GM23338 (cell line): Measurements from ENCODE around the gene CSF3. TPM values are rescaled to one million over a fixed set of nuclear protein-coding genes. Genes with fewer than 3 reads are reported as not detected.

ENCODE experiments used
- ATAC-seq: fragments of 200-7000 bp; cut with Tn5 transposase; 3 replicates; pipeline ENCODE4 v1.9.1; 2020
- DNase-seq: peaks from one replicate; pipeline ENCODE4 v3.0.0-alpha.2; 2015; ENCODE audit warnings: low spot score
- H2AFZ ChIP-seq: fragments of 200-600 bp; sonication (generic); 2 replicates; pipeline ENCODE4 v1.8.0; 2016; ENCODE audit warnings: antibody characterized with exemption, mild to moderate bottlenecking, moderate library complexity
- H3F3A ChIP-seq: fragments of 200-600 bp; sonication (generic); replicated peaks from 2 replicates; pipeline ENCODE4 v1.8.0; 2017; ENCODE audit warnings: antibody characterized with exemption, mixed run types, low read depth
- H3K27ac ChIP-seq: fragments of 200-600 bp; sonication (generic); 2 replicates; pipeline ENCODE4 v1.6.1; 2016; ENCODE audit warnings: low read depth
- H3K27me3 ChIP-seq: fragments of 200-600 bp; sonication (generic); 2 replicates; pipeline ENCODE4 v1.8.0; 2016; ENCODE audit warnings: mild to moderate bottlenecking, mixed run types, moderate library complexity; ENCODE audit not compliant: insufficient read depth
- H3K36me3 ChIP-seq: fragments of 200-600 bp; sonication (generic); 2 replicates; pipeline ENCODE4 v1.8.0; 2016; ENCODE audit warnings: mild to moderate bottlenecking; ENCODE audit not compliant: insufficient read depth
- H3K4me1 ChIP-seq: fragments of 200-600 bp; sonication (generic); 2 replicates; pipeline ENCODE4 v1.8.0; 2016; ENCODE audit warnings: mild to moderate bottlenecking, moderate library complexity; ENCODE audit not compliant: insufficient read depth
- H3K4me2 ChIP-seq: fragments of 200-600 bp; sonication (generic); 2 replicates; pipeline ENCODE4 v1.7.1; 2017; ENCODE audit warnings: mixed run types
- H3K4me3 ChIP-seq: fragments of 200-600 bp; sonication (generic); 2 replicates; pipeline ENCODE4 v1.6.1; 2016; ENCODE audit warnings: mixed run types
- H3K79me2 ChIP-seq: fragments of 200-600 bp; sonication (generic); replicated peaks from 2 replicates; pipeline ENCODE4 v1.8.0; 2017; ENCODE audit warnings: mild to moderate bottlenecking; ENCODE audit not compliant: insufficient read depth
- H3K9me2 ChIP-seq: fragments of 200-600 bp; sonication (generic); 2 replicates; pipeline ENCODE4 v1.8.0; 2017; ENCODE audit not compliant: insufficient read depth
- H4K20me1 ChIP-seq: fragments of 200-600 bp; sonication (generic); replicated peaks from 2 replicates; pipeline ENCODE4 v1.8.0; 2017; ENCODE audit warnings: mild to moderate bottlenecking; ENCODE audit not compliant: insufficient read depth
- H3K27ac Mint-ChIP-seq: 2 replicates; pipeline ENCODE4 v1.8.0; 2020; ENCODE audit warnings: inconsistent platforms, mild to moderate bottlenecking, moderate library complexity, mixed read lengths
- H3K27me3 Mint-ChIP-seq: 3 replicates; pipeline ENCODE4 v1.8.0; 2022; ENCODE audit warnings: low read depth, mild to moderate bottlenecking, moderate library complexity, mixed read lengths, inconsistent platforms; ENCODE audit not compliant: insufficient read depth, poor library complexity
- H3K36me3 Mint-ChIP-seq: 3 replicates; pipeline ENCODE4 v1.8.0; 2021; ENCODE audit warnings: low read depth, mild to moderate bottlenecking, inconsistent platforms, moderate library complexity, mixed read lengths
- H3K4me1 Mint-ChIP-seq: 3 replicates; pipeline ENCODE4 v1.8.0; 2020; ENCODE audit warnings: mild to moderate bottlenecking, inconsistent platforms, mixed read lengths
- H3K4me3 Mint-ChIP-seq: 3 replicates; pipeline ENCODE4 v1.8.0; 2021; ENCODE audit warnings: moderate library complexity, mild to moderate bottlenecking, inconsistent platforms, mixed read lengths
- H3K9me3 Mint-ChIP-seq: 3 replicates; pipeline ENCODE4 v1.8.0; 2020; ENCODE audit warnings: moderate library complexity, mild to moderate bottlenecking, inconsistent platforms, mixed read lengths
- polyA plus RNA-seq: library from polyadenylated mRNA; unstranded; fragments of >200 nt; fragmentation: Nextera tagmentation; extraction: Ambion mirVana; gene quantifications from 2 replicates; pipeline ENCODE4 v1.2.1, GENCODE V29; 2016
- total RNA-seq: library from RNA; depleted of rRNA; stranded (reverse); fragments of >200 nt; shearing (Covaris generic); gene quantifications from 2 replicates; pipeline ENCODE4 v1.2.3, GENCODE V29; 2014
- TF ChIP-seq, protein P1 (sequence below): IDR thresholded peaks from 2 replicates; pipeline ENCODE4 v1.6.1; 2016; ENCODE audit warnings: antibody characterized with exemption
- TF ChIP-seq, protein P2 (sequence below): fragments of 250-450 bp; sonication (Bioruptor Pico); IDR thresholded peaks from 2 replicates; pipeline ENCODE4 v1.5.0; 2020; ENCODE audit warnings: mild to moderate bottlenecking, moderate library complexity

Gene CSF3
- total and polyA plus RNA-seq, 2 experiments from 2014 or later, result not detected

DNA sequence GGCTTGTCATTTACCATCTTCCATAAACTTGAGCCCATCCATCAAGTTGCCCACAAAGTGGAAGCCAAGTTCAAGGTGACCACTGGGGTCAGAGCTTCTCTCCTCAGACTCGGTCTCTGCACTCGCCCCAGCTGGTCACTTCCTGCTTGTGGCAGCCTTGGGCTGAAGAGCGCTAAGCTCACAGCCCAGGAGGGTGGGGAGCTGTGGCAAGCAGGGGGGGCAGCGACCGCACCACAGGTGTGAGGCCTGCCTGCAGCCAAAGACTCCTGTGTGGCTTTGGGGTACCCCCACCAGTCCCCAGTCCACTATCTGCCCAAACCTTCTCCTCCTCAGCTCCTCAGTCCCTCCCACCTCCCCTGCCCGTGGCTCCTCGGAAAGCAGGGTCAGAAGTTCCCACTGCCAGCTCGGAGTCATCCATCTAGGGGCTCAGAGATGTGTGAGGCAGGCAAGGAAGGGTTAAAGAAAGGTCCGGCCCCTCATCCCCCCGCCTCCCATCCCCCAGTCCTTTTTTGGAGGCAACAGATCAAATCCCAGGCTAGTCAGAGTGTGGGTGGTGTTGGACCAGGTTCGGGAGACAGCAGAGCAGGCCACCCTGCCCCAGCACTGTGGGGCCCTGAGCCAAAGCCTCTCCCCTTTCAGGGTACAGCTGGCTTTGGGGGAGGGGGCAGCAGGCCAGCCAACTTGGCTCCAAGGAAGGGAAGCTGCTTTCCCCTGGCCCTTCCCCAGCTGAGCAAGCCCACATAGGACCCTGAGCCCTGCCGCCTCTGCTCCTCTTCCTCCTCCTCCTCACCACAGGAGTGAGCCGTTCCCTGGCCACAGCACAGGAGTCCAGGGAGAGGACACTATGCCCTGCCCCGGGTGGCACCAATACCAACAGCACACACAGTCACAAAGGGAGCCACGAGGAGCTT, 3.2 kb downstream of the CSF3 start:
- Mint-ChIP-seq H3K4me3 (peak overlapping the region; percentile 53), H3K9me3 (no peaks in the 10 kb centered on the region), H3K4me1 (peaks cover 42% of the 10 kb centered on the region), H3K27me3 (peaks cover 28% of the 10 kb centered on the region), H3K27ac (peak overlapping the region; percentile 90), H3K36me3 (peaks cover 32% of the 10 kb centered on the region)
- H3K79me2 ChIP-seq, result no peaks in the 10 kb centered on the region
- peaks cover 4% of the 10 kb centered on the region; the same call in 1 of the 2 replicates for H3F3A ChIP-seq
- ATAC-seq (peak; percentile 62), DNase-seq (peak; percentile 64)
- H3K4me1 ChIP-seq, result peaks cover 28% of the 10 kb centered on the region
- H3K36me3 ChIP-seq, result peaks cover 3% of the 10 kb centered on the region; the same call in 1 of the 2 replicates
- peak overlapping the region; percentile 69; the same call in 1 of the 2 replicates for H3K27ac ChIP-seq
- no peaks in the 10 kb centered on the region for H3K9me2 ChIP-seq
- H3K4me2 ChIP-seq, result peak overlapping the region; percentile 71
- H3K4me3 ChIP-seq, result peak overlapping the region; percentile 30; the same call in 1 of the 2 replicates
- no peak overlapping the region for H2AFZ ChIP-seq
- TF ChIP-seq, protein P1, sequence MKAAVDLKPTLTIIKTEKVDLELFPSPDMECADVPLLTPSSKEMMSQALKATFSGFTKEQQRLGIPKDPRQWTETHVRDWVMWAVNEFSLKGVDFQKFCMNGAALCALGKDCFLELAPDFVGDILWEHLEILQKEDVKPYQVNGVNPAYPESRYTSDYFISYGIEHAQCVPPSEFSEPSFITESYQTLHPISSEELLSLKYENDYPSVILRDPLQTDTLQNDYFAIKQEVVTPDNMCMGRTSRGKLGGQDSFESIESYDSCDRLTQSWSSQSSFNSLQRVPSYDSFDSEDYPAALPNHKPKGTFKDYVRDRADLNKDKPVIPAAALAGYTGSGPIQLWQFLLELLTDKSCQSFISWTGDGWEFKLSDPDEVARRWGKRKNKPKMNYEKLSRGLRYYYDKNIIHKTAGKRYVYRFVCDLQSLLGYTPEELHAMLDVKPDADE, result no peak
- TF ChIP-seq, protein P2, sequence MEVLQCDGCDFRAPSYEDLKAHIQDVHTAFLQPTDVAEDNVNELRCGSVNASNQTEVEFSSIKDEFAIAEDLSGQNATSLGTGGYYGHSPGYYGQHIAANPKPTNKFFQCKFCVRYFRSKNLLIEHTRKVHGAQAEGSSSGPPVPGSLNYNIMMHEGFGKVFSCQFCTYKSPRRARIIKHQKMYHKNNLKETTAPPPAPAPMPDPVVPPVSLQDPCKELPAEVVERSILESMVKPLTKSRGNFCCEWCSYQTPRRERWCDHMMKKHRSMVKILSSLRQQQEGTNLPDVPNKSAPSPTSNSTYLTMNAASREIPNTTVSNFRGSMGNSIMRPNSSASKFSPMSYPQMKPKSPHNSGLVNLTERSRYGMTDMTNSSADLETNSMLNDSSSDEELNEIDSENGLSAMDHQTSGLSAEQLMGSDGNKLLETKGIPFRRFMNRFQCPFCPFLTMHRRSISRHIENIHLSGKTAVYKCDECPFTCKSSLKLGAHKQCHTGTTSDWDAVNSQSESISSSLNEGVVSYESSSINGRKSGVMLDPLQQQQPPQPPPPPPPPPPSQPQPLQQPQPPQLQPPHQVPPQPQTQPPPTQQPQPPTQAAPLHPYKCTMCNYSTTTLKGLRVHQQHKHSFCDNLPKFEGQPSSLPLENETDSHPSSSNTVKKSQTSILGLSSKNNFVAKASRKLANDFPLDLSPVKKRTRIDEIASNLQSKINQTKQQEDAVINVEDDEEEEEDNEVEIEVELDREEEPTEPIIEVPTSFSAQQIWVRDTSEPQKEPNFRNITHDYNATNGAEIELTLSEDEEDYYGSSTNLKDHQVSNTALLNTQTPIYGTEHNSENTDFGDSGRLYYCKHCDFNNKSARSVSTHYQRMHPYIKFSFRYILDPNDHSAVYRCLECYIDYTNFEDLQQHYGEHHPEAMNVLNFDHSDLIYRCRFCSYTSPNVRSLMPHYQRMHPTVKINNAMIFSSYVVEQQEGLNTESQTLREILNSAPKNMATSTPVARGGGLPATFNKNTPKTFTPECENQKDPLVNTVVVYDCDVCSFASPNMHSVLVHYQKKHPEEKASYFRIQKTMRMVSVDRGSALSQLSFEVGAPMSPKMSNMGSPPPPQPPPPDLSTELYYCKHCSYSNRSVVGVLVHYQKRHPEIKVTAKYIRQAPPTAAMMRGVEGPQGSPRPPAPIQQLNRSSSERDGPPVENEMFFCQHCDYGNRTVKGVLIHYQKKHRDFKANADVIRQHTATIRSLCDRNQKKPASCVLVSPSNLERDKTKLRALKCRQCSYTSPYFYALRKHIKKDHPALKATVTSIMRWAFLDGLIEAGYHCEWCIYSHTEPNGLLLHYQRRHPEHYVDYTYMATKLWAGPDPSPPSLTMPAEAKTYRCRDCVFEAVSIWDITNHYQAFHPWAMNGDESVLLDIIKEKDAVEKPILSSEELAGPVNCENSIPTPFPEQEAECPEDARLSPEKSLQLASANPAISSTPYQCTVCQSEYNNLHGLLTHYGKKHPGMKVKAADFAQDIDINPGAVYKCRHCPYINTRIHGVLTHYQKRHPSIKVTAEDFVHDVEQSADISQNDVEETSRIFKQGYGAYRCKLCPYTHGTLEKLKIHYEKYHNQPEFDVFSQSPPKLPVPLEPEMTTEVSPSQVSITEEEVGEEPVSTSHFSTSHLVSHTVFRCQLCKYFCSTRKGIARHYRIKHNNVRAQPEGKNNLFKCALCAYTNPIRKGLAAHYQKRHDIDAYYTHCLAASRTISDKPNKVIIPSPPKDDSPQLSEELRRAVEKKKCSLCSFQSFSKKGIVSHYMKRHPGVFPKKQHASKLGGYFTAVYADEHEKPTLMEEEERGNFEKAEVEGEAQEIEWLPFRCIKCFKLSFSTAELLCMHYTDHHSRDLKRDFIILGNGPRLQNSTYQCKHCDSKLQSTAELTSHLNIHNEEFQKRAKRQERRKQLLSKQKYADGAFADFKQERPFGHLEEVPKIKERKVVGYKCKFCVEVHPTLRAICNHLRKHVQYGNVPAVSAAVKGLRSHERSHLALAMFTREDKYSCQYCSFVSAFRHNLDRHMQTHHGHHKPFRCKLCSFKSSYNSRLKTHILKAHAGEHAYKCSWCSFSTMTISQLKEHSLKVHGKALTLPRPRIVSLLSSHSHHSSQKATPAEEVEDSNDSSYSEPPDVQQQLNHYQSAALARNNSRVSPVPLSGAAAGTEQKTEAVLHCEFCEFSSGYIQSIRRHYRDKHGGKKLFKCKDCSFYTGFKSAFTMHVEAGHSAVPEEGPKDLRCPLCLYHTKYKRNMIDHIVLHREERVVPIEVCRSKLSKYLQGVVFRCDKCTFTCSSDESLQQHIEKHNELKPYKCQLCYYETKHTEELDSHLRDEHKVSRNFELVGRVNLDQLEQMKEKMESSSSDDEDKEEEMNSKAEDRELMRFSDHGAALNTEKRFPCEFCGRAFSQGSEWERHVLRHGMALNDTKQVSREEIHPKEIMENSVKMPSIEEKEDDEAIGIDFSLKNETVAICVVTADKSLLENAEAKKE, result no peak
- H4K20me1 ChIP-seq, result no peaks in the 10 kb centered on the region
- no peaks in the 10 kb centered on the region for H3K27me3 ChIP-seq
